GM23338 (cell line): ENCODE data around the gene CDC42BPA.
"Not testable (repeated sequence)": the region's sequence is repeated elsewhere in the genome, so short reads cannot be mapped to it uniquely, and the experiment has no call there.

Source experiments
- CREB1 ChIP-seq: fragments of 250-450 bp; sonication (Bioruptor Pico); IDR thresholded peaks from 2 replicates; pipeline ENCODE4 v1.5.0; 2020; ENCODE audit warnings: low read depth, mild to moderate bottlenecking, moderate library complexity
- CTCF ChIP-seq, 2 experiments: fragments of 200-600 bp in 1 of 2; sonication (generic) in 1 of 2; conservative IDR thresholded peaks; 2 replicates each; pipeline versions ENCODE4 v1.5.1 to v1.6.1; 2016 to 2017; ENCODE audit warnings: antibody characterized with exemption in 2 of 2, low read depth in 2 of 2, mild to moderate bottlenecking in 2 of 2, moderate library complexity in 1 of 2
- ETS1 ChIP-seq: IDR thresholded peaks from 2 replicates; pipeline ENCODE4 v1.6.1; 2016; ENCODE audit warnings: antibody characterized with exemption
- EZH2 ChIP-seq: fragments of 200-600 bp; sonication (generic); IDR thresholded peaks from one replicate; pipeline ENCODE4 v1.8.0; 2017; ENCODE audit warnings: antibody characterized with exemption, mild to moderate bottlenecking, low read depth; ENCODE audit not compliant: unreplicated experiment
- EZH2phosphoT487 ChIP-seq: fragments of 200-600 bp; sonication (generic); IDR thresholded peaks from one replicate; pipeline ENCODE4 v1.8.1; 2018; ENCODE audit warnings: antibody characterized with exemption; ENCODE audit not compliant: unreplicated experiment
- JUNB ChIP-seq: IDR thresholded peaks from one replicate; pipeline ENCODE4 v1.6.1; 2016; ENCODE audit warnings: antibody characterized with exemption; ENCODE audit not compliant: unreplicated experiment
- NANOG ChIP-seq: IDR thresholded peaks from 2 replicates; pipeline ENCODE4 v1.6.1; 2016; ENCODE audit warnings: antibody characterized with exemption, borderline replicate concordance
- POLR2AphosphoS5 ChIP-seq: IDR thresholded peaks from 2 replicates; pipeline ENCODE4 v1.6.1; 2016; ENCODE audit warnings: antibody characterized with exemption, low read depth
- REST ChIP-seq: IDR thresholded peaks from one replicate; pipeline ENCODE4 v1.6.1; 2018; ENCODE audit warnings: antibody characterized with exemption; ENCODE audit not compliant: unreplicated experiment
- STAT1 ChIP-seq: IDR thresholded peaks from one replicate; pipeline ENCODE4 v1.6.1; 2016; ENCODE audit warnings: antibody characterized with exemption; ENCODE audit not compliant: unreplicated experiment
- ZNF114 ChIP-seq: fragments of 250-450 bp; sonication (Bioruptor Pico); IDR thresholded peaks from 2 replicates; pipeline ENCODE4 v1.5.0; 2020; ENCODE audit warnings: mild to moderate bottlenecking, moderate library complexity
- ZNF462 ChIP-seq: fragments of 250-450 bp; sonication (Bioruptor Pico); IDR thresholded peaks from 2 replicates; pipeline ENCODE4 v1.5.0; 2020; ENCODE audit warnings: mild to moderate bottlenecking, moderate library complexity

GRCh38 chr1:227105291-227105690 is 213.0 kb downstream of the CDC42BPA start:
- TF ChIP-seq EZH2phosphoT487; CTCF (conservative IDR thresholded peaks at IDR 0.05; ENCODE audit: low read depth in 2 of 2); EZH2; ZNF114; POLR2AphosphoS5; REST; CREB1 (CRISPR knock-in tag); ETS1; STAT1; NANOG; JUNB; ZNF462: not testable (repeated sequence)
